ENCODE data around the gene UPF1. TPM values are rescaled to one million over a fixed set of nuclear protein-coding genes. Genes with fewer than 3 reads are reported as not detected.
A peak's percentile ranks its signal among the peaks of the same experiment; 100 is the strongest.

The UPF1 gene
- total RNA-seq, 2 donors from 2014 or later = 64.9 to 90.1 TPM

DNA sequence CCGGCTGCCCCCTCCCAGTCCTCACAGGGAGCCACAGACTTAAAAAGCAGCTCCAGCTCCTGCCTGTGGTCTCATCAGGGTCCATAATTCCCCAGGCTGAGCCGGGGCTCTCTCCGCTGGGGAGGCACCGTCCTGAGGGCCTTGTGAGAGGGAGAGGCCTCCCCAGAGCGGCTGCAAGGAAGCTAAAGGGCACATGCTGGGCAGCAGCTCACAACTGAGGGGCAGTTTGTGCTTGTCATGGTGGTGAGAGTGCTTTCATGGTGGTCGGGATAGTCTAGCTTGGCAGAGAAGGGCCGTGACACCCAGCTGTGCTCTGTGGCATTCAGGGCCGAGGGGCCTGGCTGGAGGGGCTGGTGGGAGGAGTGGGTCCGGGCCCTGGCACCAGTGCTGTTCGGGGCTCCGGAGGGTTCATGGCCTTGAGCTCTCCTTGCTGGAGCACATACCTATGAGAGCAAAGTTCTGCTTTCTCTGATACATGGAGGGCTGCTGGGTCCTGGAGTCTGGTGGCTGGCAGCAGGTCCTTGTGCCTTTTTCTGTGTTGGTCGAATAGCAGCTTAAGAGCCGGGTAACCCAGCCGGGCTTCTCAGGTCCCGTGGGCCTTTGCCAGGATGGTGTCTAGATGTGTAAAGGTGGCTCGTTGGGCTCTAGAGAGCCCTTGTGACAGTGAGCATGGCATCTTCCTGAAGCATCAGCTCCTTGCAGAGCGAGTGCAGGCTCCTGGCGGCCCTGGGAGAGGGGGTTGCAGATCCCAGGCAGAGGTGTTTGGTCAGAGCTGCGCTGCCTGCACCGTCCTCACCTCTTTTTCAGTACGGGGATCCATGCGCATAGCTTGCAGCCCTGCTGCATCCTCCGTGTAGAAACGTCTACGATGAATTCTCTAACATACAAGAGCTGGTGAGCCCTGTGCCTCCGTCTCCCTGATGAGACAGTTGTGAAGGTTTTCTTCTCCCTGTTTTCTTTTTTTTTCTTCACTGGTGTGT, 8.8 kb downstream of the UPF1 start:
- H3K9me3 Mint-ChIP-seq = no peaks in the 10 kb centered on the region
- H3K27me3 Mint-ChIP-seq = no peaks in the 10 kb centered on the region
- ATAC-seq (replicated peaks) = no peak
- peak overlapping the region; percentile 40 for H3K27ac Mint-ChIP-seq
- peaks cover 60% of the 10 kb centered on the region for H3K36me3 Mint-ChIP-seq (ENCODE audit: low read depth)
- peaks cover 62% of the 10 kb centered on the region for H3K4me1 Mint-ChIP-seq
- peak overlapping the region; percentile 62 for H3K4me3 Mint-ChIP-seq

DNA sequence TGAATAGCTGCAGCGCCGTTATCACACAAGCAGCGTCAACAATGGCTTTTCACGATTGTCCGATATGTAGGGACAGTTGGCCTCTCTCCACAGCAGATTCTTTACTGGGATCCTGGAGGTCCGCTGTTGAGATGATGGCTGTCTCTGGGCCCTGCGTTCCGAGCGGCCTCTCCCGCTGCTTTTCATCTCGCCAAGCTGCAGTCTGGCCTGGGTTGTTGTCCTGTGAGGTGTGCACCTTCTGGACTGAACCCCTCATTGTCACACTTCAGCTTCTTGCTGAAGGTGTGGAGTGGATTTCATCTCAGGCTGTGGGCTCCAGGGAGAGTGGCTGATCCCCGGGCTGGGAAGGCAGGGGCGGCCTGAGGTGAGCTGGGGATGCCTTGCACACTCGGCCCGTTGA, 9.6 kb downstream of the UPF1 start:
- Mint-ChIP-seq H3K36me3 (ENCODE audit: low read depth) (peaks cover 60% of the 10 kb centered on the region), H3K27me3 (no peaks in the 10 kb centered on the region), H3K4me1 (peaks cover 60% of the 10 kb centered on the region), H3K4me3 (peak overlapping the region; percentile 62), H3K9me3 (no peaks in the 10 kb centered on the region), H3K27ac (peak overlapping the region; percentile 74)
- no peak for ATAC-seq (replicated peaks)

DNA sequence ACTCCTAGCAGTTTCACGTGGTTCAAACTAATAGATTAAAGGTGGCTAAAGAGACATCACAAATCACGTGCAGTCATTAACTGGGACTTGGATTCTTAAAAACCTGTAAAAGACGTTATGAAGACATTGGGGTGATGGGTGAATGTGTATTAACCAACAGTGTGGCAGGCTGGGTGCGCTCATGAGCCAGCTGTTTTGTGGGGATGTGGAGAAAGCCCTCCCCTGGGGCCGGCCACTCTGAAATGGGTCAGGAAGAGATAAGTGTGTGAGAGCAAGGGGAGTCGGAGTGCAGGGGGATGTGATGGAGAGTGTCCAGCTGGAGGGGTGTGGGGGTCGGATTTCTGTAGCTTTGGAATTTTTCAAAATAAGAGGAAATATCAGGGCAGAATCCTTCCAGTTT, 10.4 kb downstream of the UPF1 start:
- peaks cover 60% of the 10 kb centered on the region for H3K4me1 Mint-ChIP-seq
- peak overlapping the region; percentile 74 for H3K27ac Mint-ChIP-seq
- H3K36me3 Mint-ChIP-seq (ENCODE audit: low read depth) = peaks cover 61% of the 10 kb centered on the region
- ATAC-seq (replicated peaks) = no peak
- peak overlapping the region; percentile 62 for H3K4me3 Mint-ChIP-seq
- no peaks in the 10 kb centered on the region for H3K27me3 Mint-ChIP-seq
- H3K9me3 Mint-ChIP-seq = no peaks in the 10 kb centered on the region

DNA sequence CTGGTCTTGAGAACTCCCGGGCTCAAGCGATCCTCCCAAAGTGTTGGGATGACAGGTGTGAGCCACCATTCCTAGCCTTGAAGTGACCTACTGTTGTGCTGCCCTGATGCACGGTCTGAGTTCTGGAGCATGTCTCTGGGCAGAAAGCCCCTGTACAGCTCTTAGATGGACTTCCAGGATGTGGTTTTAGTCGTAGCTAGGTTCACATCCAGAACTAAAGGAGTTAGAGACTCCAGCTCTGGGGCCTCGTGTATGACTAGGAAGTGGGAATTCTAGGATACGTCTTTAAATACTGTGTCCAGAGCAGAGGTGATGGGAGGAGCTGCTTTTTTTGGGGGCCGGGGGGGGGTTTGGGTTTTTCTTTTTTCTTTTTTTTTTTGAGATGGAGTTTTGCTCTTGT, 12.2 kb downstream of the UPF1 start:
- Mint-ChIP-seq H3K36me3 (ENCODE audit: low read depth) (peaks cover 61% of the 10 kb centered on the region), H3K27ac (peak overlapping the region; percentile 93), H3K4me3 (peak overlapping the region; percentile 82), H3K9me3 (no peaks in the 10 kb centered on the region), H3K4me1 (peaks cover 57% of the 10 kb centered on the region), H3K27me3 (no peaks in the 10 kb centered on the region)
- no peak for ATAC-seq (replicated peaks)

DNA sequence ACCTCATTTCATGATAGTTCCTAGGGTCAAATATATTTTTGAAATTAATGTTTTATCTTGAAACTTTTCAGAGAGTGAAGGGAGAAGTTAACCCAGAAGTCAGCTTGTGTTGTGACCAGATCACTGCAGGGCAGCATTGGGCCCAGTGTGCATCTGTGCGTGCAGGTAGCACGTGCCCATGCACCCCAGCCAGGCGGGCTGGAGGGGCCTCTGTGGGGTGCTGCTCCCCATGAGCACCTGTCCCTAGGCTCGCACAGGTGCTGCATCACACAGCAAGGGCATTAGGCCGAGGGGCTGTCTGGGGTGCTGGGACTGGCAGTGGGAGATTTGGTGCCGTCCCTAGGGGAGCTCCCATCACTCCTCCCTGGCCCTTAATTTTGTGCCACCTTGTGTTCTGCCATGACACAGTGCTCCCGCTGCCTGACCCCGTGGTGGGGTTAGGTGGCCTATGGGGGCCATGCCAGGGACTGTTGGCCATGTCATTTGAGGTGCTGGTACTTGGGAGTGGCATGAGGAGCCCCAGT, 13.1 kb downstream of the UPF1 start:
- H3K27me3 Mint-ChIP-seq = no peaks in the 10 kb centered on the region
- H3K4me1 Mint-ChIP-seq = peaks cover 64% of the 10 kb centered on the region
- peak overlapping the region; percentile 93 for H3K27ac Mint-ChIP-seq
- peaks cover 67% of the 10 kb centered on the region for H3K36me3 Mint-ChIP-seq (ENCODE audit: low read depth)
- peak overlapping the region; percentile 82 for H3K4me3 Mint-ChIP-seq
- H3K9me3 Mint-ChIP-seq = no peaks in the 10 kb centered on the region
- ATAC-seq (replicated peaks) = no peak

DNA sequence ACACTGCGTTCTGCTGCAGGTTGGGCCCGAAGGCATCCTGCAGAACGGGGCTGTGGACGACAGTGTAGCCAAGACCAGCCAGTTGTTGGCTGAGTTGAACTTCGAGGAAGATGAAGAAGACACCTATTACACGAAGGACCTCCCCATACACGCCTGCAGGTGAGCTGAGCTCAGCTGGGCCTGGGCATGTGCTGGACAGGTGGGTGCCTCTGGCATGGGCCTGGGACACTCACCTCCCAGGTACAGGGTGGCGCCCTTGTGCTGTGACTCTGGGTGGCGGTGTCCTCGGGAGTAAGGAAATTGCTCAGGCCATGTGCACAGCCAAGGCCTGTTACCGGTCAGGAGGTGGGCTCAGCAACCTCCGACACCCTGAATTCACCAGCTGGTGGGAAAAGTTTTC, 14.2 kb downstream of the UPF1 start:
- H3K27ac Mint-ChIP-seq = no peak overlapping the region
- peaks cover 78% of the 10 kb centered on the region for H3K36me3 Mint-ChIP-seq (ENCODE audit: low read depth)
- ATAC-seq (replicated peaks) = no peak
- peaks cover 63% of the 10 kb centered on the region for H3K4me1 Mint-ChIP-seq
- H3K9me3 Mint-ChIP-seq = no peaks in the 10 kb centered on the region
- H3K4me3 Mint-ChIP-seq = no peak overlapping the region
- no peaks in the 10 kb centered on the region for H3K27me3 Mint-ChIP-seq

DNA sequence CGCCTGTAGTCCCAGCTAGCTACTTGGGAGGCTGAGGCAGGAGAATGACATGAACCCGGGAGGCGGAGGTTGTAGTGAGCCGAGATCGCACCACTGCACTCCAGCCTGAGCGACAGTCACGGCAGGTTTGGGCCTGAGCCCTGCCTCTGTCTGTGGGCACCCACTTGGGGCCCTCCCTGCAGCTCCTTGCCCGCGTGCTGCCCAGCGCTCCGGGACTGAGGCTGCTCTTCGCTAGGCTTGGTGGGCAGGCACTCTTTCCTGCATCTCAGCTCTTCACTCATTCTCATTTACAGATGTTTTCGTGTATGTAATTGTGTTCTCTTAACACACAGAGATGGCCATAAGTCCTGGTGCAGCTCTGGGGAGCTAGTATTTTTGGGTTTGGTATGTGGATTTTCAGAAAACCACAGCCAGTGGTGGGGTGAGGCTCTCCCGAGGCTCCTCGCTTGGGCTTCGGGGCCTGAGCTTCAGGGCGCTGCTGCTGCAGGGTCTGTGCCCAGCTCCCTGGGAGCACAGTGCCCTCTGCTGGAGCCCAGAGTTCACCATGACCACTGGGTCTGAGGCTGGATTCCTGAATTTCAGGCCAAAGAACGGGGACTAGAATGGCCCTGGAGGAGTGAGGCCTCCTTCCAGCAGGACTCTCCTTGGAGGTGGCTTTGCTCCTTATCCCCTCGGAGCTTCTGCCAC, 15.2 kb downstream of the UPF1 start:
- peak; percentile 58 for ATAC-seq (replicated peaks)

DNA sequence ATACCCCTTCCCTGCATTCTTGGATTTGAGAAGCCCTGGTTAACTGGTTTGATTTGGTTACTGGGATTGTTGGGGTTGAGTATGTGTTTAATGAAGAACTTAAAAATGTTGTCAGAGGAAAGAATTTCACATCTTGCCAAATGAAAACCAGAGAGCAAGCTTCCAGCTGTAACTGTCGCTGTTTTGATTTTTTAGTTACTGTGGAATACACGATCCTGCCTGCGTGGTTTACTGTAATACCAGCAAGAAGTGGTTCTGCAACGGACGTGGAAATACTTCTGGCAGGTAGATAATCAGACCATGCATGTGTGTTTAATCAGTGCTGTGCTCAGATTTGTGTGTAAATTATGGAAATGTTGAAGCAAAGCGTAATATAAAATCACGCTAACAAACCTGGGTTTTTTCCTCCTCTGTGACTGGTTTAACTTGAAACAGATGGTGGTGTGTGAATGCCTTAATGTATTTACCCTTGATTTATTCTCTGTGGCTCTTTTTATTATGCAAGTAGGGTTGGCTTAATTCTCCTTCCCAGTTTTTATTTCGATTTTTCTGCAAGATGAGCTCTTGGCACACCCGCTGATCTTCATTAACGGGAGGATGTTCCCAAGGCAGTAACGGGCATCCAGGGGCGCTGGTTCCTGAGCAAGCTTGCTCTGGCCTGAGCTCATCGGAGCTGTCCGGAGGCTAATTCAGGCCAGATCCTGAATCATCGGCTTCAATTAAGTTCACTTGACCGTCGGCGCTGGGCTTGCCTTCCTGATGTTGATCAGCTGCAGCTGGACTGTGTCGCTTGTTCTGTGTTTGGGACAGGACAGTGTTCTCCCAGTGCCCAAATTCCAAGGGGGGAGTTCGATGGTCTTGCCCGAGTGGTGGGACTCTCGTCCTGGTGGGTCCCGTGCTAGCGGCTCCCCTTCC, 16.0 kb downstream of the UPF1 start:
- ATAC-seq (replicated peaks) = no peak
- peak overlapping the region; percentile 69 for H3K27ac Mint-ChIP-seq
- no peaks in the 10 kb centered on the region for H3K27me3 Mint-ChIP-seq
- H3K4me1 Mint-ChIP-seq = peaks cover 48% of the 10 kb centered on the region
- H3K4me3 Mint-ChIP-seq = peak overlapping the region; percentile 43
- peaks cover 85% of the 10 kb centered on the region for H3K36me3 Mint-ChIP-seq (ENCODE audit: low read depth)
- H3K9me3 Mint-ChIP-seq = no peaks in the 10 kb centered on the region

More for the DNA sequence above, 15.2 kb downstream of the UPF1 start:
- no peaks in the 10 kb centered on the region for H3K9me3 Mint-ChIP-seq
- peak overlapping the region; percentile 69 for H3K27ac Mint-ChIP-seq
- H3K27me3 Mint-ChIP-seq = no peaks in the 10 kb centered on the region
- peak overlapping the region; percentile 43 for H3K4me3 Mint-ChIP-seq
- peaks cover 52% of the 10 kb centered on the region for H3K4me1 Mint-ChIP-seq
- H3K36me3 Mint-ChIP-seq (ENCODE audit: low read depth) = peaks cover 82% of the 10 kb centered on the region

DNA sequence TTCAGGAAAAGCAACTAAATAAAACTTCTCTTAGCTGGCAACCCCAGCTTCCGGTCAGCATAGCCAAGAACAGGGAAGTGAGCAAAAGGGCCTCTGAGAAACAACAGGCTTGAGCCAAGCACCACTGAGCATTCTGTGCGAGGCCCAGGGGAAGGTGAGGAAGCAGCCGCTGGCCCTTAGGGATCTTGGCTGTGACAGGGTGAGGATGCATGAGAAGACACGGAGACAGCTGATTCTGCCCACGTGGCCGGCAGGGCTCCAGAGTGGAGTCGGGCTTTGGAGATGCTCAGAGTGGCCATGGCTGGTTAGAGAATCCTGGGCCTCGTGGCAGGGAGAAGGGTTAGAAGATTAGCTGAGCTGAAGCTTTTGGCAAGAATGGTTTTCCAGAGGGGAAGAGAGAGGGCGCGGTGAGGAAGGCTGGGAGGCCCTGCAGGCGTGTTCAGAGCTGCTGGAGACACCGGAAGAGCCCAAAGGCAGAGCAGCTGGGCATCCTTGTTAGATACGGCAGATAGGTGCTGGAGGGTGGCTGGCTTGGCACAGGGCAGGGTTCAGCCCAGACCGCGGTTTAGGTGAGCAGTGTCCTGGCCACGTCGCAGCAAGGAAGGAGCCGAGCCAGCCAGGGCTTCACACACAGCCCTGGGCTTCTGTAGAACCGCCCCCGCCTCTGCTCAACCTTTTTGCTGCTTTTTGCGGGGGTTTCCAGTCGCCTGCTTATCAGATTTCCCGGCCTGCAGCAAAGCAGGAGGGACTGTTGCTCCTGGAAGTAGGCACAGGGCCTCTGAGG, 17.3 kb downstream of the UPF1 start:
- Mint-ChIP-seq H3K4me3 (peak overlapping the region; percentile 67), H3K27ac (peak overlapping the region; percentile 51), H3K36me3 (ENCODE audit: low read depth) (peaks cover 88% of the 10 kb centered on the region), H3K9me3 (no peaks in the 10 kb centered on the region), H3K4me1 (peaks cover 36% of the 10 kb centered on the region), H3K27me3 (no peaks in the 10 kb centered on the region)
- ATAC-seq (replicated peaks) = peak; percentile 57

DNA sequence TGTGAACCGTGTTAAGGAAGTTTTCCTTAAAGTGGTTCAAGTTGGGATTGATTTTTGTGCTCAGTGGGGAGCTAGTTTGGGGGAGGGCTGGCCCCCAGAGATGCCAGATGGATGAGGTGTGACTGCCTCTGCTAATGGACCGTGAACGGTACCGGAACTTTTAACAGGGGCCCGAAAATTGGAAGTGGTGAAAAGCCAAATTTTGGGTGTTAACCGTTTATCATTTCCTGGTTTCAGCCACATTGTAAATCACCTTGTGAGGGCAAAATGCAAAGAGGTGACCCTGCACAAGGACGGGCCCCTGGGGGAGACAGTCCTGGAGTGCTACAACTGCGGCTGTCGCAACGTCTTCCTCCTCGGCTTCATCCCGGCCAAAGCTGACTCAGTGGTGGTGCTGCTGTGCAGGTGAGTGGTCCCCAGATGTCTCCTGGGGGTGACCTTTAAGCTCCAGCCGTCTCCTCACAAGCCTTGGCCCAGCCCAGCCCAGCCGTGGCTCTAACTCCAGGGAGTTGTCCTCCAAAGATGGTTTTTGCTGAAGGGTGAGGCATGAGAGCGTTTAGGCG, 18.2 kb downstream of the UPF1 start:
- Mint-ChIP-seq H3K4me3 (peak overlapping the region; percentile 67), H3K27me3 (no peaks in the 10 kb centered on the region), H3K27ac (peak overlapping the region; percentile 51), H3K4me1 (peaks cover 34% of the 10 kb centered on the region), H3K36me3 (ENCODE audit: low read depth) (peaks cover 96% of the 10 kb centered on the region), H3K9me3 (no peaks in the 10 kb centered on the region)
- peak; percentile 53 for ATAC-seq (replicated peaks)

DNA sequence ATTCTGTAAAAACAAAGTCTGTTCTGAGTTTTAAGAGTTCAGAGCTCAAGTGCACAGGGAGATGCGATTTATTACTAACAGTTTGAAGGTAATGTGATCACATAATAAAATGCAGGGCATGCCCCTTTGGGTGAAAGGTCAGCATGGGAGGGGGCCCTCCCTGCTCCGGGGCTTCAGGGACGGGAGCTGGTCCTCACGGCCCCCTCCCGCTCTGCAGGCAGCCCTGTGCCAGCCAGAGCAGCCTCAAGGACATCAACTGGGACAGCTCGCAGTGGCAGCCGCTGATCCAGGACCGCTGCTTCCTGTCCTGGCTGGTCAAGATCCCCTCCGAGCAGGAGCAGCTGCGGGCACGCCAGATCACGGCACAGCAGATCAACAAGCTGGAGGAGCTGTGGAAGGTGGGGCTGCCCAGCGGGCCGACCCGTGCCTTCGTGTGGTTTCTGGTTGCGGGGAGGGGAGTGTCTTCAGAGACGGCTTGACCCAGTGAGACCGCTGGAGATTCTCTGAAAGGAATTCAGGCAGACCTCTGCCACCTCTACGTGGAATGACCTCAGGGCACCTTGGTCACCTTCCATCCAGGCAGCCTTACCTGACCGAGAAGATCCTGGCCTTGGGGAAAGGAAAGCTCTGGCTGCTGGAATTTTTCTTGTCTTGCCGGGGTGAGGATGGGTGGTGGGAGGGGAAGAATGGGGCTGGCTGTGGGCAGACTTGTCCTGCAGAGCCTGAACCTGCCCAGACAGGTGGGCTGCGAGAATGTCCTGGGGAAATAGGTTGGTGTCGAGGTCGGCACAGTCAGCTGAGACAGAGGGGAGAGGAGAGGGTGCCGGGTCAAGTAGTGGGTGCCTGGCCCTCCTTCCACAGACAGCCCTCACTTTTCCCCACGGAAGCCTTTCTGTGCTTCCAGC, 19.0 kb downstream of the UPF1 start:
- Mint-ChIP-seq H3K4me3 (peak overlapping the region; percentile 67), H3K9me3 (no peaks in the 10 kb centered on the region), H3K27ac (peak overlapping the region; percentile 51), H3K4me1 (peaks cover 30% of the 10 kb centered on the region), H3K36me3 (ENCODE audit: low read depth) (peaks cover 99% of the 10 kb centered on the region), H3K27me3 (no peaks in the 10 kb centered on the region)
- no peak for ATAC-seq (replicated peaks)

DNA sequence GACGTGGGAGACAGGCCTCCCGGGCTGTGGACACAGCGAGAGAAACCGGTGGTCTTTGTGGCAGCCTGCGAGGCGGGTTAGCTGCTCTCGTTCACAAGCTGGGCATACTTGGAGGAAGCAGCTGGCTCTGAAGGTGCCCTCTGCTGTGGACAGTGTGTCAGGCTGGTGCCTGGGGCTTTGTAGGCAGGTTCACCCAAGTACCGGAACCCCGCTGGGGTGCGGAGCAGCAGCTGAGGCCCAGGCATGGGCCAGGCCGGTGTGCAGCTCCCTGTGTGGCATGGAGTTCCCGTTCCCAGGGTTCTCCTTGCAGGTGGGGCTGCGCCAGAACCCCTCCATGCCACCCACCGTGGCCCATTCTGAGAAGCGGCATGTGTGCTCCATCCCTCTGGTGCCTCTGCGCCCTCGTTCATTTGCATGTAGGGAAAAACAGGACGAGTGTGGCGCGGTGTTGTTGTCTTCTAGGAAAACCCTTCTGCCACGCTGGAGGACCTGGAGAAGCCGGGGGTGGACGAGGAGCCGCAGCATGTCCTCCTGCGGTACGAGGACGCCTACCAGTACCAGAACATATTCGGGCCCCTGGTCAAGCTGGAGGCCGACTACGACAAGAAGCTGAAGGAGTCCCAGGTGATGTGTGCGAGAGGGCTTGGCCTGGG, 20.0 kb downstream of the UPF1 start:
- ATAC-seq (replicated peaks) = no peak
- no peak overlapping the region for H3K4me3 Mint-ChIP-seq
- H3K27me3 Mint-ChIP-seq = no peaks in the 10 kb centered on the region
- peaks cover 25% of the 10 kb centered on the region for H3K4me1 Mint-ChIP-seq
- H3K27ac Mint-ChIP-seq = no peak overlapping the region
- no peaks in the 10 kb centered on the region for H3K9me3 Mint-ChIP-seq
- H3K36me3 Mint-ChIP-seq (ENCODE audit: low read depth) = peaks cover 100% of the 10 kb centered on the region
